Measurements from ENCODE around the gene NAB1.
"Not testable (repeated sequence)": the region's sequence is repeated elsewhere in the genome, so short reads cannot be mapped to it uniquely, and the experiment has no call there.

Gene NAB1

GRCh38 chr2:190607657-190608357 lies 41.1 kb upstream of the NAB1 start:
- TF ChIP-seq, protein P1, sequence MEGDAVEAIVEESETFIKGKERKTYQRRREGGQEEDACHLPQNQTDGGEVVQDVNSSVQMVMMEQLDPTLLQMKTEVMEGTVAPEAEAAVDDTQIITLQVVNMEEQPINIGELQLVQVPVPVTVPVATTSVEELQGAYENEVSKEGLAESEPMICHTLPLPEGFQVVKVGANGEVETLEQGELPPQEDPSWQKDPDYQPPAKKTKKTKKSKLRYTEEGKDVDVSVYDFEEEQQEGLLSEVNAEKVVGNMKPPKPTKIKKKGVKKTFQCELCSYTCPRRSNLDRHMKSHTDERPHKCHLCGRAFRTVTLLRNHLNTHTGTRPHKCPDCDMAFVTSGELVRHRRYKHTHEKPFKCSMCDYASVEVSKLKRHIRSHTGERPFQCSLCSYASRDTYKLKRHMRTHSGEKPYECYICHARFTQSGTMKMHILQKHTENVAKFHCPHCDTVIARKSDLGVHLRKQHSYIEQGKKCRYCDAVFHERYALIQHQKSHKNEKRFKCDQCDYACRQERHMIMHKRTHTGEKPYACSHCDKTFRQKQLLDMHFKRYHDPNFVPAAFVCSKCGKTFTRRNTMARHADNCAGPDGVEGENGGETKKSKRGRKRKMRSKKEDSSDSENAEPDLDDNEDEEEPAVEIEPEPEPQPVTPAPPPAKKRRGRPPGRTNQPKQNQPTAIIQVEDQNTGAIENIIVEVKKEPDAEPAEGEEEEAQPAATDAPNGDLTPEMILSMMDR (IDR thresholded peaks at IDR 0.05; ENCODE audit: extremely low read depth, insufficient read depth, missing control alignments): no peak
- DNase-seq (ENCODE audit: low spot score): no peak
- in situ Hi-C loops (cut with MboI; ENCODE audit: low pct_unique_long_range_greater_than_20kb, low sequenced_read_pairs, unreplicated experiment): no loop called here

DNA sequence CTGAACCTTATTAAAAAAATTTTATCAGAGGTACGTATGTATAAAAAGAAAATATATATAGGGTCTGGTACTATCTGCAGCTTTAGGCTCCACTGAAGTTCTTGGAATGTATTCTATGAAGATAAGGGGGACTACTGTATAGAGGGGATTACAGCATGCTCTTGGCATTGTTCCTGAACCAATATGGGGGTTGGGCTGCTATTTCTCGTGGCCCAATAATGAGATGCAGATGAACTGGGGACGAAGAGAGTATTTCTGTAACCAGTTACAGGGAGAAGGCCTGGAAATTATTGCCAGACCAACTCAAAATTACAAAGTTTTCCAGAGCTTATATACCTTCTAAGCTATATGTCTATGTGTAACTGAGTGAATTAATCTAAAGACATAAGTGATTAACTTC lies 40.0 kb upstream of the NAB1 start:
- DNase-seq (ENCODE audit: low spot score); in situ Hi-C loops (cut with MboI; ENCODE audit: low pct_unique_long_range_greater_than_20kb, low sequenced_read_pairs, unreplicated experiment): not testable (repeated sequence)

- in situ Hi-C loops (cut with MboI; ENCODE audit: low pct_unique_long_range_greater_than_20kb, low sequenced_read_pairs, unreplicated experiment); DNase-seq (ENCODE audit: low spot score): not testable (repeated sequence)
Observed at GRCh38 chr2:190609397-190609796, 39.5 kb upstream of the NAB1 start.

DNA sequence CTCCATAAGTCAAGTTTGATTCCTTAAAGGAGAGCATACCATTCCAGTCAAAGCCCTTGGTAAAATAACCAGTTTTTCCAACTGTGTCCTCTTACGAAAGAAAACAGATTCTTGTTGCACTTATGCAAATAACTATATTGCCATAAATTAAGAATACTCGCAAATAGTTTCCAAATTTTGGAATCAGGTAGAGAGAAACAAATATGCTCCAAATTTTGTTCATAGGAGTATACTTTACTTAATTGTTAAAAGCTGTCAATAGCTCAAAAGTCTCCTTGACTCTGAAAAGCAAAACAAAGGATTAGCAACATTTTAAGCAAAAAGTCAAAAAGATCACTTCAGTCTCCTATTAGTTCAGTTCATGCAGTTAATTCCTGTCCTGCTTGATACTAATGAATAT lies 38.4 kb upstream of the NAB1 start:
- not testable (repeated sequence) for DNase-seq (ENCODE audit: low spot score)

GRCh38 chr2:190615555-190616200 lies 33.2 kb upstream of the NAB1 start:
- no peak for DNase-seq (ENCODE audit: low spot score)
- TF ChIP-seq, protein P1 (IDR thresholded peaks at IDR 0.05; ENCODE audit: extremely low read depth, insufficient read depth, missing control alignments): no peak
- in situ Hi-C loops (cut with MboI; ENCODE audit: low pct_unique_long_range_greater_than_20kb, low sequenced_read_pairs, unreplicated experiment): no loop called here

More for the DNA sequence above, 38.4 kb upstream of the NAB1 start:
- in situ Hi-C loops (cut with MboI; ENCODE audit: low pct_unique_long_range_greater_than_20kb, low sequenced_read_pairs, unreplicated experiment): not testable (repeated sequence)

- TF ChIP-seq, protein P1 (IDR thresholded peaks at IDR 0.05; ENCODE audit: extremely low read depth, insufficient read depth, missing control alignments): no peak
- DNase-seq (ENCODE audit: low spot score): no peak
- in situ Hi-C loops (cut with MboI; ENCODE audit: low pct_unique_long_range_greater_than_20kb, low sequenced_read_pairs, unreplicated experiment): no loop called here
Observed at GRCh38 chr2:190618030-190618429, 30.9 kb upstream of the NAB1 start.

GRCh38 chr2:190625691-190626090 lies 23.2 kb upstream of the NAB1 start:
- TF ChIP-seq, protein P1 (IDR thresholded peaks at IDR 0.05; ENCODE audit: extremely low read depth, insufficient read depth, missing control alignments): no peak
- no peak for DNase-seq (ENCODE audit: low spot score)
- in situ Hi-C loops (cut with MboI; ENCODE audit: low pct_unique_long_range_greater_than_20kb, low sequenced_read_pairs, unreplicated experiment): no loop called here

- DNase-seq (ENCODE audit: low spot score): no peak
- TF ChIP-seq, protein P1 (IDR thresholded peaks at IDR 0.05; ENCODE audit: extremely low read depth, insufficient read depth, missing control alignments): no peak
- in situ Hi-C loops (cut with MboI; ENCODE audit: low pct_unique_long_range_greater_than_20kb, low sequenced_read_pairs, unreplicated experiment): no loop called here
Observed at GRCh38 chr2:190626641-190627210, 22.2 kb upstream of the NAB1 start.

Measured in GM13977 (cell line).